Activated T-cell treated with anti-CD3 and anti-CD28 coated beads, Interleukin-2, amount 50 U/mL, for 4 hours (primary cell): Measurements from ENCODE around the gene ZNF700. TPM values are rescaled to one million over a fixed set of nuclear protein-coding genes. Genes with fewer than 3 reads are reported as not detected.
A peak's percentile ranks its signal among the peaks of the same experiment; 100 is the strongest.
"Not testable (repeated sequence)": the region's sequence is repeated elsewhere in the genome, so short reads cannot be mapped to it uniquely, and the experiment has no call there.

Source experiments
- ATAC-seq, 2 donors: fragments of 200-7000 bp; cut with Tn5 transposase; one replicate each; pipeline ENCODE4 v1.10.0; 2021
- DNase-seq: peaks from one replicate; pipeline ENCODE4 v3.0.0-alpha.2; 2020
- H3K27me3 Mint-ChIP-seq: one replicate; pipeline ENCODE4 v1.8.0; 2021; ENCODE audit warnings: low read depth, mixed read lengths
- H3K36me3 Mint-ChIP-seq: one replicate; pipeline ENCODE4 v1.8.0; 2022; ENCODE audit warnings: mixed read lengths; ENCODE audit not compliant: insufficient read depth
- H3K4me1 Mint-ChIP-seq: one replicate; pipeline ENCODE4 v1.8.0; 2021; ENCODE audit warnings: low read depth, mixed read lengths
- H3K4me3 Mint-ChIP-seq: one replicate; pipeline ENCODE4 v1.8.0; 2021; ENCODE audit warnings: mild to moderate bottlenecking, moderate library complexity, mixed read lengths
- H3K9me3 Mint-ChIP-seq: one replicate; pipeline ENCODE4 v1.8.0; 2021; ENCODE audit warnings: mixed read lengths
- total RNA-seq, 3 donors: library from RNA; stranded (reverse); gene quantifications; one replicate each; pipeline ENCODE4 v1.2.1, GENCODE V29; 2021

ZNF700 gene
- total RNA-seq, 3 donors from 2014 or later, result 6.3 to 6.4 (median 6.4) TPM

DNA sequence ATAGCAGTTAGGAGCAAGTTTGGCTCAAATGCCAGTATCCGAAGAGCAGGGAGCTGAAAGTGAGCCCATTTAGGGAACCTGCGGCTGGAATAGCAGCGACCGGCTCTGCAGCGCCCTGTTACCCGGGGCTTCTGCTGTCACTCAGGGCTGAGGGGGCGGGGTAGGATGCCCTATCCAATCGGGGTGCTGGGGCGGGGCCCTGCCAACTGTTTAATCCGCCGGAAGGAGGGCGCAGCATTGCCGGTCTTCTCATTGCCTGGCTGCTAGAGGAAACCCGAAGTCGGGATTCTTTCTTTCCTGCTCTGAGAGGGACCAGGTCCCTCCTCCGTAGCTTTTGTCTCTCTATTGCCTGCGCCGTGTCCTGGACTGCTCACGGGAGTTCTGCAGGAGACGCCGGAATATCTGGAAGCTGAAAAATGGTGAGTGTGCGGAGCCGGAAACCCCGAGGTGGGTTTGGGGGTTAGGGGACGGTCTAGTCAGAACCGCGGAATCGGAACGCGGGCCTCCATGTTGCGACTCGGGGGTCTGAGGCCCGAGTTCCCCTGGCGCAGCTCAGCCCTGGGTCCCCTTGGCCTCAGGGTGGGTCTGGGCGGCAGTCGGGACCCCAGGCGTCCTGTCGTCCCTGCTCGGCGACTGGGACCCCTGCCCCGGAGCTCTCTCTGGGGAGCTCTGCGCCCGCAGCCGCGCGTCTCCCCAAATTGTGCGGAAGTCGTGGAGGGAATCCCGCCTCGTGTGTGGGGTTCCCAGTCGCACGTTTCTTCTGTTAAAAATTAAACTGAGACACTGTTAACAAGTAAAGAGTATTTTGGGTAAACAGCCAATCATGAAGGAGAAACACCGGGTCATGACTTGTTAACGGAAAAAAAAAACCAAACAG lies 62.7 kb downstream of the ZNF700 start:
- ATAC-seq (peak; percentile 97), DNase-seq (peak; percentile 87)
- peak overlapping the region; percentile 99 for H3K4me3 Mint-ChIP-seq
- no peaks in the 10 kb centered on the region for H3K36me3 Mint-ChIP-seq
- H3K4me1 Mint-ChIP-seq, result peaks cover 17% of the 10 kb centered on the region
- H3K27me3 Mint-ChIP-seq, result no peaks in the 10 kb centered on the region
- H3K9me3 Mint-ChIP-seq, result no peaks in the 10 kb centered on the region

DNA sequence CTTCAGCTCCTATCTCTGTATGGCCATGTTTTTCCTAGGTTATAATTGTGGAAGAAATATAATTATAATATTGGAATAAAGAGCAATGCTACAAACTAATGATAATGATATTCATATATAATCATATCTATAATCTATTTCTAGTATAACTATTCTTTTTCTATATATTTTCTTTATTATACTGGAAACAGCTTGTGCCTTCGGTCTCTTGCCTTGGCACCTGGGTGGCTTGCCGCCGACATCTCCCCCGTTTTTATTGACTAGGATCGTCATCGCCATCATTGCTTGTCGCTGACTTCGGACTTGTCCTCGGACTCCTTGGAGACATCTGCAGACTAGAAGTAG lies 64.2 kb downstream of the ZNF700 start:
- Mint-ChIP-seq H3K4me3 (peak overlapping the region; percentile 99), H3K27me3 (no peaks in the 10 kb centered on the region), H3K9me3 (no peaks in the 10 kb centered on the region), H3K36me3 (no peaks in the 10 kb centered on the region), H3K4me1 (peaks cover 27% of the 10 kb centered on the region)
- DNase-seq (no peak), ATAC-seq (no peak)

DNA sequence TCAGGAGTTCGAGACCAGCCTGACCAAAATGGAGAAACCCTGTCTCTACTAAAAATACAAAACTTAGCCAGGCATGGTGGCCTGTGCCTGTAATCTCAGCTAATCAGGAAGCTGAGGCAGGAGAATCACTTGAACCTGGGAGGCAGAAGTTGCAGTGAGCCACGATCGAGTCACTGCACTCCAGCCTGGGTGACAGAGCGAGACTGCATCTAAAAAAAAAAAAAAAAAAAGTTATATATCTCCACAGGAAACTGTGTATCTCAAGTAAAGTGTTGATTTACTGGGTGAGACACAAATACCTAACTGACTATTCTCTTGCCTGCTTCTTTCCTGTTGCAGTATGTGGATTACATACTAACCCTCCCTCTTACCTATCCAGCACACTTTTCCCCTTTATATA lies 67.0 kb downstream of the ZNF700 start:
- H3K4me3 Mint-ChIP-seq, DNase-seq, ATAC-seq, H3K9me3 Mint-ChIP-seq, H3K27me3 Mint-ChIP-seq, H3K36me3 Mint-ChIP-seq: not testable (repeated sequence)
- H3K4me1 Mint-ChIP-seq, result peaks cover 29% of the 10 kb centered on the region

DNA sequence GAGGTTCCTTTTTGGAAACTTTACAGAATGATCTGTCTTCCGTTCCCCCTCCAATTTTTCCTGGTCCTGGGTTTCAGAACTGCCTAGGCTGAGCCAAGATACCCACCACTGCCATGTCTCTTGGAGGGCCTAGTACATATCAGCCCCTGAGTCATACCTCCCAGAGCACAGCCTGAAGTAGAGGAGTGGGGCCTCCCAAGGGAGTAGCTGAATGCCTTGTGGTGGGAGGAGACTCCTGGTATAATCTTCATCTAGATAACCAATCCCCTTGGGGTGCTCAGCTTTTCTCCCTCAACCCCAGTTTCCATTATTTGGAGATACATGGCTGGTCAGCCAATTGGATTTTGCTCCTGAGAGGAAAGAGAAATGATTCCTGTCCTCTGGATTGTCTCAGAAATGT lies 70.3 kb downstream of the ZNF700 start:
- no peaks in the 10 kb centered on the region for H3K9me3 Mint-ChIP-seq
- no peak for DNase-seq
- no peak for ATAC-seq
- peaks cover 39% of the 10 kb centered on the region for H3K4me1 Mint-ChIP-seq
- peaks cover 16% of the 10 kb centered on the region for H3K36me3 Mint-ChIP-seq
- no peak overlapping the region for H3K4me3 Mint-ChIP-seq
- no peaks in the 10 kb centered on the region for H3K27me3 Mint-ChIP-seq

Other genes starting within 250 kb of the ZNF700 start
- gene ZNF823, start 186.2 kb upstream of the ZNF700 start, total RNA-seq, result 1 to 10 TPM; 1.3 to 2.9 (median 1.3) TPM
- gene ZNF441, start 158.1 kb upstream of the ZNF700 start, total RNA-seq, result 1 to 10 TPM; 1.6 to 2.9 (median 1.7) TPM
- under 1 TPM; 0.13 to 0.33 (median 0.16) TPM for gene ZNF491, start 126.6 kb upstream of the ZNF700 start, total RNA-seq
- gene ZNF440, start 110.8 kb upstream of the ZNF700 start, total RNA-seq, result 1 to 10 TPM; 4.2 to 4.6 (median 4.3) TPM
- gene ZNF439, start 76.4 kb upstream of the ZNF700 start, total RNA-seq, result 1 to 10 TPM; 1.9 to 3.3 (median 2.9) TPM
- gene ZNF69, start 37.3 kb upstream of the ZNF700 start, total RNA-seq, result 1 to 10 TPM in 2 of 3 donors, under 1 TPM in 1; 0.78 to 1.2 (median 1.1) TPM
- gene ZNF763, start 39.9 kb downstream of the ZNF700 start, total RNA-seq, result under 1 TPM; 0.24 to 0.56 (median 0.27) TPM
- under 1 TPM; 0.16 to 0.57 (median 0.51) TPM for gene ZNF433, start 110.6 kb downstream of the ZNF700 start, total RNA-seq
- gene ZNF878, start 127.9 kb downstream of the ZNF700 start, total RNA-seq, result under 1 TPM; 0.13 to 0.28 (median 0.19) TPM
- gene ZNF844, start 139.6 kb downstream of the ZNF700 start, total RNA-seq, result 1 to 10 TPM; 1.9 to 3.1 (median 2.8) TPM
- 1 to 10 TPM; 1.0 to 2.5 (median 1.2) TPM for gene ZNF20, start 215.2 kb downstream of the ZNF700 start, total RNA-seq
- gene ZNF625, start 231.6 kb downstream of the ZNF700 start, total RNA-seq, result 1 to 10 TPM in 2 of 3 donors, under 1 TPM in 1; 0.98 to 1.6 (median 1.1) TPM
- gene ZNF136, start 238.0 kb downstream of the ZNF700 start, total RNA-seq, result 10 to 100 TPM in 1 of 3 donors, 1 to 10 TPM in 2; 9.7 to 11.6 (median 9.8) TPM